Endometrial microvascular endothelial cells (primary cell): ENCODE results near the gene TUBD1. TPM values are rescaled to one million over a fixed set of nuclear protein-coding genes. Genes with fewer than 3 reads are reported as not detected.
"Not testable (repeated sequence)": the region's sequence is repeated elsewhere in the genome, so short reads cannot be mapped to it uniquely, and the experiment has no call there.

Experiments
- in situ Hi-C: cut with HindIII; loops from 2 replicates; pipeline ENCODE4 v1.10.0; 2017; ENCODE audit warnings: low sequenced_read_pairs, low pct_unique_long_range_greater_than_20kb; ENCODE audit errors: inconsistent ontology term
- total RNA-seq: library from RNA; depleted of rRNA; stranded (reverse); fragments of >200 nt; gene quantifications from one replicate; pipeline ENCODE4 v1.2.3, GENCODE V29; 2015; ENCODE audit errors: inconsistent ontology term

Gene TUBD1
- total RNA-seq, 1 donor from 2014 or later = 10.5 TPM

DNA sequence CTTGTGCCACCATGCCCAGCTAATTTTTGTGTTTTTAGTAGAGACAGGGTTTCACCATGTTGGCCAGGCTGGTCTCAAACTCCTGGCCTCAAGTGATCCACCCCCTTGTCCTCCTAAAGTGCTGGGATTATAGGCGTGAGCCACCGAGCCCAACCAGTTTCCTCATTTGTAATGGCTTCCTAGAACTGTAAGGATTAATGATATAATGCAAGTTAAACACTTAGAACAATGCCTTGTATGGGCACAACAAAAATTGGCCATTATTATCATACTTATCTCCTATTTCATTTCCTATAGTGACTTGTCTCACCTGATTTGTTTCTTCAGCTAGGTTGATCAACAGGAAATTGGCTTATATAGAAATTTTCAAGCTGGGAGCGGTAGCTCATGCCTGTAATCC is 14.1 kb downstream of the TUBD1 start:
- in situ Hi-C loops = no loop called here

DNA sequence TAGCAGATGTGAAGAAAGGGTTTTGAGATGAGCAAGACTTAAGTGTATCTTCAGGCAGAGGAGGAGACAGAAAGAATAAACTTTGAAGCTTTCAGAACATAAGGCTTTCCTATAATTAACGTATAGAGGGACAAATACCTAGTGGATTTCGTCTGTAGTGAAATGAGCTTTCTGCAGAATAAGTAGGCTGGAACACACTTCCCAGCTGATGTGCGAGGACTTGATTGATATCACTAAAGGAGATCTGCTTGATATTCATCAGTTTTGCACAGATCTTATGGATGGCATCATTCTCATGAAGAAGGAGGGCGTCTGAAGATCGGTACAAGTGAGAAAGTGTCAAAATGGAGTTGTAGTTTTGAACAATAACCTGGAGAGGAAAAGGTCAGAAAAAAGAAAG is 14.8 kb downstream of the TUBD1 start:
- in situ Hi-C loops = no loop called here

DNA sequence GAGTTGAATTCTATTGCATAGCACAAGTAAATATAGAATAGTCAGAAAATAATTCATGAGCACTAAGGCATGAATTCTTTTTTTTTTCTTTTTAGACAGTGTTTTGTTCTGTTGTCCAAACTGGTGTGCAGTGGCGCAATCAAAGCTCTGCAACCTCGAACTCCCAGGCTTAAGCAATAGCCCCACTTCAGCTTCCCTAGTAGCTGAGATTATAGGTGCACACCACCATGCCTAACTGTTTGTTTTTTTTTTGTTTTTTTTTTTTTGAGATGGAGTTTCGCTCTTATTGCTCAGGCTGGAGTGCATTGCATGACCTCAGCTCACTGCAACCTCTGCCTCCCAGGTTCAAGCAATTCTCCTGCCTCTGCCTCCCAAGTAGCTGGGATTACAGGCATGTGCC is 16.6 kb downstream of the TUBD1 start:
- in situ Hi-C loops = no loop called here

DNA sequence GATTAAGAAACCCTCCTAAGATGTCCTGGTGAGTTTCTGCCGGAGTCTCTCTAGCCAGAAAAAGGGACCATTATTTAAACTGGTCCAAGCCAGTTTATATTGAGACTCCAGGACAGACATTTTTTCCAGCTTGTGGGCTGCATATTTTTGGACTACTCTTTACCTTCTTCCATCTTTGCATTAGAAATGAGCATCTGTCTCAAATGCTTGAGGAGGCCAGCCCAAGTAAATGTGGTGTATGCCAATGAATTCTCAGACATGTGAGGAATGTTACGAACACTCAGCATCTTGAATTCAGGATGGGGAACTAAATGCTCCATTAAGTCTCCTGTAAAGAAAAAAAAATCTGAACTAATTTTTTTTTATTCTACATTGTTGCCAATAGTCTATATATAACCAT is 18.4 kb downstream of the TUBD1 start:
- in situ Hi-C loops = no loop called here

DNA sequence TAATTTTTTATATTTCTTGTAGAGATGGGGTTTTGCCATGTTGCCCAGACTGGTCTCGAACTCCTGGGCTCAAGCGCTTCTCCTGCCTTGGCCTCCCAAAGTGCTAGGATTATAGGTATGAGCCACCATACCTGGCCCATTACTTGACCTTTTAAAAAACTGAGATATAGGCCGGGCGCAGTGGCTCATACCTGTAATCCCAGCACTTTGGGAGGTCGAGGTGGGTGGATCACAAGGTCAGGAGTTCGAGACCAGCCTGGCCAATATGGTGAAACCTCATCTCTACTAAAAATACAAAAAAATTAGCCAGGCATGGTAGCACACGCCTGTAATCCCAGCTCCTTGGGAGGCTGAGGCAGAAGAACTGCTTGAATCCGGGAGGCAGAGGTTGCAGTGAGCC is 19.3 kb downstream of the TUBD1 start:
- in situ Hi-C loops = not testable (repeated sequence)

DNA sequence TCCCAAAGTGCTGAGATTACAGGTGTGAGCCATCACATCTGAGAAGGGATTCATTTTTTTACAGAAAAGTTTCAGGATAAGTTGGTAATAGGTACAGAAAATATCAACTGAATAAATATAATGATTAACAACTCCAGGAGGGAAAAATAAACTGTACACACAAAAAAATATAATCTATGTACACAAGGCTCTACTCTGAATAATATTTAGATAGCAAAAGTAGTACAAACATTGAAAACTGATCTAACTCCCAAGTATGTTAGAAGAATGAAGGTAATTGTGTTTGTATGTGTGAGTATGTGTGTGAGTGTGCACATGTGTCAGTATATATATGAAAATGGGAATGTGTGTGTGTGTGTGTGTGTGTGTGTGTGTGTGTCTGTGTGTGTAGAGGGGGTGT is 20.4 kb downstream of the TUBD1 start:
- in situ Hi-C loops = no loop called here

DNA sequence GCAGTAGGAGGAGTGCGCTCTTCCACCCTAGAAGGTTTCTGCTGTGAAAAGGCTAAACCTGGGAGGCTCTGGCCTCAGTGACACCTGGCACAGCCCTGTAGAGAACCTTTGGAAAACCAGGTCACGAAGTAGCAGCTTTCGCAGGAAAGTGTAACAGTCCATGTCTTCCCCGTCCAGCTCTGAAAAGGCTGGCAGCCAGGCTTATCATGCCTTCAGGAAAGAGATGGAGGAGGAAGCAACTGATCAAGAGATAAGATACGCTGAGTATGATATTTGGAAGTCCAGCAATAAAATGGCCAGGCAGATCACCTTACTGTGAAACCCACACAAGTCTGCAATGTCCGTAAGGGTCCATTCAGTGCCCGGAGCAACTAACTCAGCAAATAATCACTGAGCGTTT is 22.3 kb downstream of the TUBD1 start:
- in situ Hi-C loops = no loop called here

DNA sequence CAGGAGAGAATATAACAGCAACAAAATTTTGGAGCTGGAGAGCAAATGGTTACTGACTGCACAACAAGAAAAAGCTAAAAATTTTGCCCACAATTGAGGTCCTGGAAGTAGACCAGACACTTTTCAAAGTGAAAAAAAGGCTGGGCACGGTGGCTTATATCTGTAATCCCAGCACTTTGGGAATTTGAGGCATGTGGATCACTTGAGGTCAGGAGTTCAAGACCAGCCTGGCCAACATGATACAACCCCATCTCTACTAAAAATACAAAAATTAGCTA is 22.9 kb downstream of the TUBD1 start:
- in situ Hi-C loops = no loop called here

DNA sequence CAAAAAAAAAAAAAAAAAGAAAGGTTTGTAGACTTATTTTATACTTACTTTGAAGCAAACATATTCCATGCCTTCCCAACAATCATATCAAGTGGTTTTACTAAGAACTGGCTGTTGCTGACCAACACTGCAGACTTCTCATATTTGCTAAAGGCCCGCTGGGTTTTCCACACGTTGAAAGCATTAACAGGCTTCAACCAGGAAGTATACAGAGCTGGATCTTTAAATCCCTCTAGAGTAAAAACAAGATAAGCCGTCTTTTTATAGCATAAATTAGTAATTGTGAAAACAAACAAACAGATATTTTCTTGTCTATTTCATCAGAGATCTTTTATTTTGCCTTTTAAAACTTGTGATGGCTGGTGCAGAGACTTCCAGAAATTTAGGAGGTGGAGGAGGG is 29.1 kb downstream of the TUBD1 start:
- in situ Hi-C loops = no loop called here

DNA sequence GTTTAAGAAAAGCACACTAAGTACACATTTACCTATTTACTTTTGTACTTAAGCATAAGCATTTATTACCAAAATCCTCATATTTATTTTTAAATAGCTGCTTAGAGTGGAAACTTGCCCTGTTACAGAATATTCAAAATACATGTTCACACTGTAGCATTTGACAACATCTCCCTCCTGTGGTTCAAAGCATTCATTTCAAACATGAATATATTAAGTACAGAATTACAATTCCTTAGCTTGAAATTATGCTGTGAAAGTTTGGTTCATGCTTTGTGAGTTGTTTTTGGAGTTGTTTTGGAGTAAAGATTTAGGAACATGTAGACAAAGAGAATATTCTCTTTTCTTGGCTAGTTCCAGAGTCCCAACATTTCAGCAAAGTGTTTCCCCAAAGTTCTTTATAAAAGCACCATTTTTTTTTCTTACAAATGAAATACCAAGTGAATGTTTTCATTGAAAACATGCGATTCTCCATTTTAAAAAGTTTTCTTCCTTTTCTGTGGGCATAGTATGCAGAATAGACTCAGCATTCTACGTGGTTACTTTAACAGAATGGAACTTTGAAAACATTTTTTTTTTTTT is 33.2 kb downstream of the TUBD1 start:
- in situ Hi-C loops = no loop called here

DNA sequence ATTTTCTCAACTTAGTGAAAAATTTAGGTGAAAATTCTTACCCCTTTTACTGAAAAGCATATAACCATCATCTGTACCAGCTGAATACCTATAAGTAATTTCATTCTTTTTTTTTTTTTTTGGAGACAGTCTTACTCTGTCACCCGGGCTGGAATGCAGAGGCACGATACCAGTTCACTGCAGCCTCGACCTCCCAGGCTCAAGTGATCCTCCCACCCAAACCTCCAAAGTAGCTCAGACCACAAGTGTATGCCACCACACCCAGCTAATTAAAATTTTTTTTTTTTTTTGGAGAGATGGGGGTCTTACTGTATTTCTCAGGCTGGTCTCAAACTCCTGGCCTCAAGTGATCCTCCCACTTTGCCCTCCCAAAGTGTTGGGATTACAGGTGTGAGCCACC is 33.8 kb downstream of the TUBD1 start:
- in situ Hi-C loops = no loop called here

DNA sequence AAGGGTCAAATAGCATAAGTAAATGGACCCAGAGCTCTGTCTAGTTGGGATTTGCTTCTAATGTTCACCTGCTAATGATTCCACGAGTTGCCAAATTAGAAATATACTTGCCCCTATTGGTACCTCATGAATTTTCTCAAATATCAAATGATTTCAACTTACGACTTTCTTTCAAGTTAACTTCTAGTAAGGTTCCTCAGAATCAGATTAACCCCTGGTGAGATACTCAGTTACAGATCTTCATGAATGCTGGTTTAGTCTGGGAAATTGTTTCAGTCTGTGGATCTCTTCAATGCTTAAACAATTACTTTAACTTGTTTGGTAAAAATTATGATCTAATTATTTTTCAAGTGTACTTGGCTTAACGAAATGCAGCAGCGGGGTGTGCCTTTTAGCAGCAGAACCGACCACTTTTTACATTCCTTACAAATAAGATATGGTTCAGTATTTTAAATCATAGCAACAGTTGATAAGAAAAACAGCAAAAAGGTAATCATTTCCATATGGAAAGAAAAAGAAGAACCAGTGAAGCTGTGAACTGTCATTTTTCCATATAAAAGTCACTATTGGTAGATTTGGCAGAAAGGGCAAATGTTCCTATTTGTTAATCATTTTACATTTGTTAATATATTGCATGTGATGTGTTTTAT is 34.5 kb downstream of the TUBD1 start:
- in situ Hi-C loops = no loop called here

DNA sequence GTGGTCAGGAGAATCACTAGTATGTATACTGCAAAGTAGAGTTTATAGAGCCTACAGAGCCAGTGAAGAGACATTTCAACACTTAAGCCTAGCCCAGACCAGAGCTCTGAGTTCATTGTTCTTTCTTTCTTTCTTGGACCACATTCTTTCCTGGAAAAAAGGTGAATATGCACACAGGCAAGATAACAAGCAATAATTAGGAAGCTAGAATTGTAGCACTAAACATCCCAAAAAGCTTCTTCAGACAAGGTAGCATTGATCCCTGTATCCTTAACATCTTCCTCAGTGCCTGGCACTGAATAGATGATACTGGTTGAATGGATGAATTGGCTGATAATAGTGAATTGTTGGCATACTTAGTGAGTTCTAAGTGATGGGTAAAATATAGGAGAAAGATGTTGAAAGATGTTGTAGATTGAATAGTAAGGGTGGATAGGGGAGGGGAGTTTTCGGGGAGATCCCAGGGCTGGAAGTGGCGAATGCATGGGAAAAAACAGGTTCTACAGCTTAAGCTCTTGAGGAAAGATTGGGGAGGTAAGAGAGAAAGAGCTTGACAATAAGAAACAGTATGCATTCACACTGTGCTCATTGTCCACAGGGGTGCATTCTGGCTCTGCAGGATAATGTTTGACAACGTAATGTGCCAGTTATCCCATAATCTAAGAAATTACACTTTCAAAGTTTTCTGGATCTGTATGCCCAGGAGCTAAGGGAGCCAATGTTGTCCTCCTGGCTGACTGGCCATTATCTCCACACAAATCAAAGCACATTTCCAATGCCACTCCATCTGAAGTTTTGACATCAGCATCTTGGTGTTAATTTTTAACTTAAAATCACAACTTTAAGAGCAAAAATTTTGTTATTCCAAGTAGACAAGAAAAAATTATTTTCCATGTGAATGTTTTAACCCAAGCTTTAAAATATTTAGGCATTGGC is 35.6 kb downstream of the TUBD1 start:
- in situ Hi-C loops = no loop called here

DNA sequence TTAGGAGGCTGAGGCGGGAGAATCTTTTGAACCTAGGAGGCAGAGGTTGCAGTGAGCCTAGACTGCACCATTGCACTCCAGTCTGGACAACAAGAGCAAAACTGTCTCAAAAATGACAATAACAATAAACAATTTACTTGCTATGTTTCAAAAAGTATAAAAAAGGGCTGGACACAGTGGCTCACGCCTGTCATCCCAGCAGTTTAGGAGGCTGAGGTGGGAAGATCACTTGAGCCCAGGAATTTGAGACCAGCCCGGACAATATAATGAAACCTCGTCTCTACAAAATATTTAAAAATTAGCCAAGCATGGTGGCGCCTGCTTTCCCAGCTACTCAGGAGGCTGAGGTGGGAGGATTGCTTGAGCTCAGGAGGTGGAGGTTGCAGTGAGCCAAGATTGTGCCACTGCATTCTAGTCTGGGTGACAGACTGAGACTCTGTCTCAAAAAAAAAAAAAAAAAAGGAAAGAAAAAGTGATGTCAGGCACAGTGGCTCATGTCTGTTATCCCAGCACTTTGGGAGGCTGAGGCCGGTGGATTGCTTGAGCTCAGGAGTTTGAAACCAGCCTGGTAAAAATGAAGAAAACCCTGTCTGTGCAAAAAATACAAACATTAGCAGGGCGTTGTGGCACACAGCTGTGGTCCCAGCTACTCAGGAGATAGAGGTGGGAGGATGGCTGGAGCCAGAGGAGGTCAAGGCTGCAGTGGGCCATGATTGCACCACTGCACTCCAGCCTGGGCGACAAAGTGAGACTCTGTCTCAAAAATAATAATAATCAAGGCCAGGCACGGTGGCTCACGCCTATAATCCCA is 38.6 kb downstream of the TUBD1 start:
- in situ Hi-C loops = not testable (repeated sequence)

DNA sequence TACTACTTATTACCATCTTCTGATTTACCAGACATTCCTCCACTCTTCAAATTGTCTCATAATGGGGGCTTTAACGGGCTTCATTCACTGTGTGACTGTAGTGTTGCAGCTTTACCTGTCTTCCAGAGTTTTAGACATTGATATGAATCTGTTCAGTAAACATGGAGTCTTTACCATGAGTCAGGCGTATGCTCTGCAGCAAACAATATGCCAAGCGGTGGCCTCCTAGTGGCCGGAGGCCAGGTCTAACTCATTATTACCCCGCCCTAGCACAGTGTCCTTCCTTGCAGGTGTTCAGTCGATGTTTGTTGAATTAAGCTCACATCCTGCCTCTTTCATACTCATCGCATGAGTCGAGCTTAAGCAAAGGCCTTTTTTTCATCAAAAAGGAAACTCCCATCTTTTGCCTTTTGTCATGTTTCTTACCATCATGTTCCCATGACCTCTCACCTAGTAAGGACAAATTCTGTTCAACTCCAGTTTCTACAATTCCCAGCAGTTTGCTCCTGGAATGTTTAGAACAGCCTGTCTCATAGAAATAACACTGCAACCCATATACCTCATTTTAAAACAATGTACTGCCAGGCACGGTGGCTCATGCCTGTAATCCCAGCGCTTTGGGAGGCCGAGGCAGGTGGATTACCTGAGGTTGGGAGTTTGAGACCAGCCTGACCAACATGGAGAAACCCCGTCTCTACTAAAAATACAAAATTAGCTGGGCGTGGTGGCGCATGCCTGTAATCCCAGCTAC is 39.4 kb downstream of the TUBD1 start:
- in situ Hi-C loops = no loop called here

DNA sequence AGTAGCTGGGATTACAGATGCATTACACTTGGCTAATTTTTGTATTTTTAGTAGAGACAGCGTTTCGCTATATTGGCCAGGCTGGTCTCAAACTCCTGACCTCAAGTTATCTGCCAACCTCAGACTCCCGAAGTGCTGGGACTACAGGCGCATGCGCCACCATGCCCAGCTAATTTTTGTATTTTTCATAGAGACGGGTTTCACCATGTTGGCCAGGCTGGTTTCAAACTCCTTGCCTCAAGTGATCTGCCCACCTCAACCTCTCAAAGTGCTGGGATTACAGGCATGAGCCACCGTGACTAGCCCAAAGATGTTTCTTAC is 39.9 kb downstream of the TUBD1 start:
- in situ Hi-C loops = not testable (repeated sequence)

DNA sequence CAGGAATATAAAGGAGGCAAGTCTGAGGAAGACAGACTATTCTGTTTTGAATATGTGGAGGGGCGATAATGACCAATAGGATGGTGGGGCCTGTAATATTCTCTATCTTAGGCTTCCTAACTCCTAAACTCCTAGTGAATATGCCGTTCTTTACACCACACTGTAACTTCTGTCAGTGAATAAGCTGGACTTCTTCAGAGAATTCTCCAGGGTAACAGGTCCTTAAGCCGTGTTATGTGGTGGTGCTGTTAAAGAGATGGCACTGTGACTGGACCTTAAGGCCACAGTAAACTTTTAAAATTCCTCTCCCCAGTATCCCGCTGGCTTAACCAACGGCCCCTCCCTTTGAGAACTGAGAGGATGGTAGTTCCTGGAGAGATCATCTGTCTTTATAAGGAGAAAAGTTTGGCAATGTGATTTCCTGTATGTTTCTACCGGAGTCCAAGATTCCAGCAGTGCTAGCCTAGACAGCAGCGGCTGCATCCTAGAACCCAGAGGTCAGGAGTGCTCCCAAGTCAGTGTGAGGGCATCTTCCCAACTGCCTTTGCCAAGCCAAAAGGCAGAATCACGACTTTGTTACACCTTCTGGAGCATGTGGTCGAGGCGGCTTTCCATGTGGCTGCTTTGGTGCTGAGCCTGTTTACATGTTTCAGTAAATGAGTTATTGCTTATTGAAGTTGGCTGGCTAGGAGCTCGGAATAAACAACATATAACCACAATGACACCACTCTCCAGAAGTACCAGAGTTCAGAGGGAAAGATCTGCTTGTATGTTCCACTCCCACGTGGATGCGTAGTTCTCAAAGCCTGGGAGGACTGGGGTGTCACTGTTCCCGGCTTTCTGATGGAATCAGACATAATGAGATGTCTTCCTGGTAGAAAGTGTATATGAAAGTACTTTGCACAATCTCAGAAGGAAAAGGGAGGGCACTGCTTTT is 41.0 kb downstream of the TUBD1 start:
- in situ Hi-C loops = no loop called here

DNA sequence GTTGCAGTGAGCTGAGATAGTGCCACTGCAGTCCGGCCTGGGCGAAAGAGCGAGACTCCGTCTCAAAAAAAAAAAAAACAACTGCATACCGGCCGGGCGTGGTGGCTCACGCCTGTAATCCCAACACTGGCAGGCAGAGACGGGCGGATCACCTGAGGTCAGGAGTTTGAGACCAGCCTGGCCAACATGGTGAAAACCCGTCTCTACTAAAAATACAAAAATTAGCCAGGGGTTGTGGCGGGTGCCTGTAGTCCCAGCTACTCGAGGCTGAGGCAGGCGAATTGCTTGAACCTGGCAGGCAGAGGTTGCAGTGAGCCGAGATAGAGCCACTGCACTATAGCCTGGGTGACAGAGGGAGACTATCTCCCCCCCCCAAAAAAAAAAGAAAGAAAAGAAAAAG is 42.4 kb downstream of the TUBD1 start:
- in situ Hi-C loops = not testable (repeated sequence)
